Stimulated activated CD4-positive, alpha-beta T cell treated with anti-CD3 and anti-CD28 coated beads, Interleukin-12 subunit alpha, Interleukin-12 subunit beta, amount 100 ng/mL, for 24 hours (primary cell): ENCODE measurements around the gene CRIP1.

Experiments used
- DNase-seq, 2 experiments: peaks; one replicate each; pipeline ENCODE4 v3.0.0-alpha.2; 2020; ENCODE audit warnings: low read depth in 2 of 2

CRIP1 gene

GRCh38 chr14:105503935-105504692, 17.4 kb downstream of the CRIP1 start:
- DNase-seq = no peak

DNA sequence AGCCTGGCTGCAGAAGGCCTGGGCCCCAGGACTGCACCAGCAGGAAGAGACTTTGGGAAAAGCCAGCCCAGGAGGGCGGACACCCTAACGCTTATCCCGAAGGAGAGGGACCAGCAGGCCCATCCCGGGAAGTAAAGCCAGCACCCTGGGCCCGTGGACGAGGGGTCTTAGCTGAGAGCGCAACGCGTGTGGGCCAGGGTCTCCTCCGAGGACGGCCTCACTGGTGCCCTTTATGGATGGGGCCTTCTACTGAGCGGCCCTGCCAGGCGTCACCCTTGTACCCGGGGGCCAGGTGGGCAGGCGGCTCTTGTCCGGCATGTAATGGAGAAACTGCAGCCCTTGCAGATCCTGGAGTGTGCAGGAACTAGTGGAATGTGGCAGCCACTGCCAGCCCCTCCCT, 18.4 kb downstream of the CRIP1 start:
- no peak for DNase-seq

- no peak for DNase-seq
Observed at GRCh38 chr14:105507247-105507646, 20.6 kb downstream of the CRIP1 start.

GRCh38 chr14:105508069-105508468, 21.4 kb downstream of the CRIP1 start:
- no peak for DNase-seq

DNA sequence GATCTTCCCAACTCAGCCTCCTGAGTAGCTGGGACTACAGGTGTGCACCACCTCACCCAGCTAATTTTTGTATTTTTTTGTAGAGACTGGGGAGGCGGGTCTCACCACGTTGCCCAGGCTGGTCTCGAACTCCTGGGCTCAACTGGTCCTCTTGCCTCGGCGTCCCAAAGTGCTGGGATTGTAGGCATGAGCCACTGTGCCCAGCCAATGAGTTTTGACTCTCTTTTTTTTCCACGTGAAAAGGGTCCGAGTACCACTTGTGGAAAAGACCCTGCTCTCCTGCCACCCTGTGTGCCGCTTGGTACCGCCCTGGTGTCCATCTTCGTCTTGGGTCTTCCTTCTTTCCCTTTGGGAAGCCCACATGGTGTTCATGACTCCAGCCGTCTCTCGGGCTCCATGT, 21.9 kb downstream of the CRIP1 start:
- DNase-seq = no peak

- no peak for DNase-seq
Observed at GRCh38 chr14:105517096-105517495, 30.4 kb downstream of the CRIP1 start.

- DNase-seq = no peak
Observed at GRCh38 chr14:105519946-105520698, 33.4 kb downstream of the CRIP1 start.

DNA sequence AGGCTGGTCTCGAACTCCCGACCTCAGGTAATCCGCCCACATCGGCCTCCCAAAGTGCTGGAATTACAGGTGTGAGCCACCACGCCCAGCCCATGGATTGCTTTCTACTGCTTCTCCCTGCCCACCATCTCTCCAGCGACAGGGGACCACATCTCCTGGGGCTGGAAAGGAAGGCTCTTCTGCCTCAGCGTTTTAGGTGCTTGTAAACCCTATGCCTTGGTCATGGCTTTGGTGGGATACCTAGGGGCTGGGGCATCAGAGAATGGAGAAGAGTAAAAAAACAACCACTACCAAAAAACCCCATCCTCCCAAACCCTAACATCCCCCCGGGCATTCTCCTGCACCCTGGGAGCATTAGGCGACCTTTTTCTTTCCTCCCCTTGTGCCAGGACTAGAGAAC, 38.6 kb downstream of the CRIP1 start:
- no peak for DNase-seq

GRCh38 chr14:105525861-105526775, 39.4 kb downstream of the CRIP1 start, which contains the start of gene TMEM121:
TSS of gene TMEM121 (plus strand) at chr14:105526583. CDS start at chr14:105528835, 2,252 bp downstream.
- DNase-seq = no peak

DNA sequence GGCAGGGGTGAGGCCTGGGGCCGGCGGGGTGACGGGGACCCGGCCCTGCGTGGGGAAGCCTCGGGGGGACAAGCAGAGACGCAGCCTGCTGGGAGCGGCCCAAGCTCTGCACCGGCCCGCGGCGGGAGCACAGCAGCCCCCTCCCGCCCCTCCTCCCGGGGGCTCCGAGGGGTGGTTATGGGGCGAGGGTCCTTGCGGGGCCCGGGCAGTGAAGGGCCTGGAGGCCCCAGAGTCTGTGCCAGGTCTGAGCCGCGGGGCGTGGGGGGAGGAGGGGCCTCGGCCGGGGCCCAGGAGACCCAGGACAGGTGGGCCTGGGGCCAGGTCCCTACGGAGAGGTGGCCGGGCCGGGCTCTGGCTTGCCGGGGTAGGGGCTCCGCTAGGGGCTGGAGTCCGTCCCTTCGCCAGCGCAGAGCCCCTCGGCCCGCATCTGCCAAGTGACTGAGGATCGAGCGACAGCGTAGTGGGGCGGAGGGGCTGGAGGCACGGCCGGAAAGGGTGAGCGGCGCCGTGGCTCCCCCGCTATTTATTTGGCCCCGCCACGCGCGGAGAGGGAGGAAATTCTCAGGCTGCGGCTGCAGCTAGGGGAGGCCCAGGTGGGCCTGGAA, 40.2 kb downstream of the CRIP1 start:
- DNase-seq = no peak

GRCh38 chr14:105527381-105527825, 40.7 kb downstream of the CRIP1 start:
- no peak for DNase-seq

DNA sequence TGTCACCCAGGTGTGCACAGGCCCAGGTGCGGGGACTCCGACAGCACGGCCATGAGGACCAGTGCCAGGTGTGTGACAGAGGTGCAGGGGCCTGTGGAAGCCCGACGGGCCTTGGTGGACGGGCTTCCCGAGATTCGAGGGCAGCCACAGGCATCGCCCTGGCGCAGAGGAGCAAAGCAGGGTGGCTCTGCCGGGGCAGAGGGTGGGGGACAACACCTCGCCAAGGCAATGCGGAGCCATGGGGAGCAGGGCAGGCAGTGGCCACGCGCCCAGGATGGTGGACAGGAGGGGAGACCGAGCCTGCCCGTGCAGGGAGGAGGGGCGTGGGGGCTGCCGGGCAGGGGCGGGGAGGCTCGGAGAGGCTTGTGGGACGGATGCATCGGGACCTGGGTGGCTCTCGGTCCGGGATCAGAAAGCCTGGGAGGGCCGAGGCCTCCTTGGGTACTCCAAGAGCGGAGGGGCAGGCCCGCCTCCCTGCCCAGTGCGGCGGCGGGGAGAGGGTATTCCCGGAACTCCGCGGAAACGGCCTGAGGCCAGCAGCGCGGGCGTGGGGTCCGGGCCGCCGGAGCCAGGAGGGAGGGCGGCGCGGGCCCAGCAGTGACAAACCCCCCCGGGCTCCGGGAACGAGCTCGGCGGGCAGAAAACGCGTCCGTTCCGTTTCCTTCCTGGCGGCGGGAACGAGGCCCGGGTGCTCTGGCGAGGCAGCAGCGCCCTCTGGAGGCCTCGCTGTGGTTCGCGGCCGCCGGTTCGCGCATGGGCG, 41.3 kb downstream of the CRIP1 start:
- peak; percentile 70 to 75 for DNase-seq

DNA sequence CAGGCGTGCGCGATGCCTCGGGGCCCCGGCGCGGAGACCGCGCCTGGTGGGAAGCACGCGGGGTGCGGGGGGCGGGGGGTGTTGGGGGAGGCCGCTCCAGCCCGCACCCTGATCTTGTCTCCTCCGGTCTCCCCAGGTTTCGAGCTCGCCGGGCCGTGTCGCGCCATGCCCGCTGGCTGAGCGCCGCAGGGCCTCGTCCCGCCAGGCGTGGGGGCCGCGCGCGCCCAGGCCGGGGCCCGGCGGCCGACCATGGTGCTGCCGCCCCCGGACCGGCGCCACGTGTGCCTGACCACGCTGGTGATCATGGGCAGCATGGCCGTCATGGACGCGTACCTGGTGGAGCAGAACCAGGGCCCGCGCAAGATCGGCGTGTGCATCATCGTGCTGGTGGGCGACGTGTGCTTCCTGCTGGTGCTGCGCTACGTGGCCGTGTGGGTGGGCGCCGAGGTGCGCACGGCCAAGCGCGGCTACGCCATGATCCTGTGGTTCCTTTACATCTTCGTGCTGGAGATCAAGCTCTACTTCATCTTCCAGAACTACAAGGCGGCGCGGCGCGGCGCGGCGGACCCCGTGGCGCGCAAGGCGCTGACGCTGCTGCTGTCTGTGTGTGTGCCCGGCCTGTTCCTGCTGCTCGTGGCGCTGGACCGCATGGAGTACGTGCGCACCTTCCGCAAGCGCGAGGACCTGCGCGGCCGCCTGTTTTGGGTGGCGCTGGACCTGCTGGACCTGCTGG, 42.1 kb downstream of the CRIP1 start:
- DNase-seq = no peak

GRCh38 chr14:105529319-105529568, 42.6 kb downstream of the CRIP1 start:
- DNase-seq = no peak

DNA sequence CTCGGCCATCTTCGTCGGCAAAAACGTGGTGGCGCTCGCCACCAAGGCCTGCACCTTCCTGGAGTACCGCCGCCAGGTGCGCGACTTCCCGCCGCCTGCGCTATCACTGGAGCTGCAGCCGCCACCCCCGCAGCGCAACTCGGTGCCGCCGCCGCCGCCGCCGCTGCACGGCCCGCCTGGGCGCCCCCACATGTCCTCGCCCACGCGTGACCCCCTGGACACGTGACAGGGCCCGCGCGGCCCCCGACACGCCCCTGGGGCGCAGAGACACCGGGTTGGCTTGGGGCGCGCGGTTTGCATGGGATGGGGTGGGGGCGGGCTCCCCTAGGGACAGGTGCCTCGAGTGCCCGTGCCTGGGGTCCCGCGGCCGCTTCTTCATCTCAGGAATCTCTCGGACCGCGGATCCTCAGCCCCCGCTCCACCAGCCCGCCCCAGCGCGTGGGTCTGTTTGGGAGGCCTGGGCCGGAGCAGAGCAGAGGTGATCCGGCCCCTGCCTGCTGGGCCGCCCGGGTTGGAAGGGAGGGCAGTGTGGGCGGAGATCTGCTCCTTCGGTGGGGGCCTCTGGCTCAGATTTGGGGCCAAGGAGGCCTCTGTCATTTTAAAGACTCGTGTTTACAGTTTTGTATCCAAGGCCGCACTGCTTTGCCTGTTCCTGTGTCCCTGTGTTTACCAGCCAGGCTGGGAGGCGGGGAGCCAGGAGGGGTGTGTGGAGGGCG, 43.0 kb downstream of the CRIP1 start:
- peak in 1 of 2 experiments; percentile 36 for DNase-seq

GRCh38 chr14:105530285-105531087, 43.8 kb downstream of the CRIP1 start:
- no peak for DNase-seq

- no peak for DNase-seq
Observed at GRCh38 chr14:105531088-105531893, 44.6 kb downstream of the CRIP1 start.
